GM12874 (cell line): ENCODE data around the gene ZNF366.

Source experiments
- TF ChIP-seq, protein P1 (sequence below): IDR thresholded peaks from 2 replicates; pipeline ENCODE4 v1.5.1; 2011; ENCODE audit warnings: low read depth, mild to moderate bottlenecking, control low read depth, low read length, moderate library complexity; ENCODE audit not compliant: insufficient read depth

Gene ZNF366

DNA sequence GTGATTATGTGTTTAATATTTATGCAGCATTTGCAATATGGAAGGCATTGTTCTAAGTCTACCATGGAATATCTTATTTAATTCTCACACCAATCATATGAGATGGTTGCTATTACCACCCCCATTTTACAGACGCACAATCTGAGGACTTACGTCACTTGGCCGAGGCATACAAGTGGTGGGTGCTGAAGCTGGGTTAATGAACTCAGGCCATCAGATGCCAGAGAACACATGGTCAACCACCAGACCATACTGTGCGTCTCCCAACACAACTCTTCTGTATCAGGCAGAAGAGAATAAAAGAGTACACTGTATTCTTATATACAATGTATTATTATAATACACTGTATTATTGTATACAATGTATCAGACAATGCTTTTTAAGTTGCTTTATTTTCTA lies 59.5 kb downstream of the ZNF366 start:
- TF ChIP-seq, protein P1, sequence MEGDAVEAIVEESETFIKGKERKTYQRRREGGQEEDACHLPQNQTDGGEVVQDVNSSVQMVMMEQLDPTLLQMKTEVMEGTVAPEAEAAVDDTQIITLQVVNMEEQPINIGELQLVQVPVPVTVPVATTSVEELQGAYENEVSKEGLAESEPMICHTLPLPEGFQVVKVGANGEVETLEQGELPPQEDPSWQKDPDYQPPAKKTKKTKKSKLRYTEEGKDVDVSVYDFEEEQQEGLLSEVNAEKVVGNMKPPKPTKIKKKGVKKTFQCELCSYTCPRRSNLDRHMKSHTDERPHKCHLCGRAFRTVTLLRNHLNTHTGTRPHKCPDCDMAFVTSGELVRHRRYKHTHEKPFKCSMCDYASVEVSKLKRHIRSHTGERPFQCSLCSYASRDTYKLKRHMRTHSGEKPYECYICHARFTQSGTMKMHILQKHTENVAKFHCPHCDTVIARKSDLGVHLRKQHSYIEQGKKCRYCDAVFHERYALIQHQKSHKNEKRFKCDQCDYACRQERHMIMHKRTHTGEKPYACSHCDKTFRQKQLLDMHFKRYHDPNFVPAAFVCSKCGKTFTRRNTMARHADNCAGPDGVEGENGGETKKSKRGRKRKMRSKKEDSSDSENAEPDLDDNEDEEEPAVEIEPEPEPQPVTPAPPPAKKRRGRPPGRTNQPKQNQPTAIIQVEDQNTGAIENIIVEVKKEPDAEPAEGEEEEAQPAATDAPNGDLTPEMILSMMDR, result no peak

DNA sequence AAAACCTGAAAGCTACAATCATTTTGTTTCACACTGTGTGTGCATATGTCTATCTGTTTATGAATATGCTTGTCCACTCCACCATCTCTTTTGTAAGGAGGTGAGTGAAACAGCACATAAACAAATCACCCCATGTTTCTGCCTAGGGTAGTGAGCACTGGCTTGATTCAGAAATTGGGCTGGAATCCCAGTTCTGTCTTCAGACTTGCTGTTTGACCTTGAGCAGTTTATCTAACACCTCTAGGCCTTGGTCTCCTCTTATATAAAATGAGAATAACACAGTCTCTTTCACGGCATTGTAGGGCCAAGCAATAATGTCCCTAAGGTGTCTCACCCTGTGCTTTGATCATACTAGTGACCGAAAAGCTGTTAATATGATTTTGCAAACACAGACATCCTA lies 61.2 kb downstream of the ZNF366 start:
- TF ChIP-seq, protein P1, result no peak

DNA sequence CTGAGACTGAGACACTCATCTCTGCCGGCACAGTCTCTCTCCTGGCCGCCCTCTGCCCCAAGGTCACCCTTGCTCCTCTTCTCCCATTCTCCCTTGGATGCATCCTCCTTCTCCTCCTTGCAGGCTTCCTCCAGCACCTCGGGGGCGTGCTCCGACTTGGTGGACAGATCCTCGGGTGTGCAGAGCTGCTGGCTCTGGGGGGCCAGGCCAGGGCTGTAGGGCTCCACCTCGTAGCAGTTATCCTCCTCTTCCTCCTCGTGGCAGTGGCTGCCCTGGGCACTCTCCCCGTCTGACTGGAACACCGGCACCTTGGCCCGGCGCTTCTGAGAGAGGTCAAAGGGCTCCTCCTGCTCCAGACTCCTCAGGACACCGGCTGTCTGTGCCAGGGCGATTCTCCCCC lies 63.3 kb downstream of the ZNF366 start:
- TF ChIP-seq, protein P1, result no peak

DNA sequence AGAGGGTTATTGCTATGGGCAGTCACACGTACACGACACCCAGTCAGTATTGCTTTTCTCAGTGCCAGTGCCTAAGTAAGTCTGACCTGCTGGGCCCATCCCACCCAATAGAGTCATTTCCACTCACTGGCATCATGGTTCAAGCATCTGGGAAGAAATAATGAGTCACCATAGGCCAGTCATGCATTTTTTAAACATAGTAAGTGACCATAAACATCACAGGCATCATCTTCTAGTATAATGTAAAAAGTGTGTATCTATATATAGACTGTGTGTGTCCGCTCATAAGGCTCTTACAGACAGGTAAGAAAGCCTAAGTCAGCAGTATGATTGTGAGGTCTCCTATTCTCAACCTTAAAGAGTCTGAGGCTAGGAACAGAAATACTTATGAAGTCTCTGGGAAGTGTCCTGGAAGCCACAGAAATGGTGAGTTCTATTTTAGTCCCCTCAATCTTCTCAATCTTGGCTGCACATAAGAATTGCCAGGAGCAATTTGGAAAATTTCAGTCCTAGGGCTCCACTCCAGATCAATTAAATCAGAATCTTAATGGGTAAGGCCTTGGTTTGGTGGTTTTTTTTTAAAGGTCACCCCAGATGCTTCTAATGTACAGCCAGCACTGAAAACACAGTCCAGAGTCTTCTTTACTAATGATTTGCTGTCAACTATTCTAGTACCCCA lies 65.2 kb downstream of the ZNF366 start:
- TF ChIP-seq, protein P1, result no peak

DNA sequence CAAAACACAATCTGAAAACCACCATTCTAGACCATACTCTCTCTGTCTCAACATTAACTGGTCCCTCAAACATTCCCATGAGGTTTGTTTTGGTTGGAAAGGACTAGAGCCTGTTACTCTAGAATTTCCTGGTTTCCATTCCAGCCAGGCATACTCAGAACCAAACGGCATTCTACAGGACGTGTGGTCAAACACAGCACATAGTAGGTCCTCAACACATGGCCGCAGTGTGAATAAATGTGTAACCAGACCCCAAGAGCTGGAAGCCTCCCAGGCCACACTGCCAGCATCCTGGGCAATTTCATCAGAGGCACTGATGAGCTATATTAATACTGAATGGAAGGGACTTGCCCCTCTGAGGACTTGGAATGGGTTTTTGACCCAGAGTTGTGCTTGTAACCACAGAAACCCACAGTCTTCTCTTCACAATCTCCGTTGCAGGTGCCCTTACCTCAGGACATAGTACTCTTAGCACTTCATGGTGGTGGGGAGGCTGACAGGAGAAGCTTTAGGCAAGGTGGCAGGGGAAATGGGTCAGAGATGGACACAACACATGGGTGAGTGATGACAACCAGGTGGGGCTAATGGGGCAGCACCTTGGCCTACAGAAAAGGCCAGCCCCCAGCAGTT lies 66.0 kb downstream of the ZNF366 start:
- TF ChIP-seq, protein P1, result no peak

DNA sequence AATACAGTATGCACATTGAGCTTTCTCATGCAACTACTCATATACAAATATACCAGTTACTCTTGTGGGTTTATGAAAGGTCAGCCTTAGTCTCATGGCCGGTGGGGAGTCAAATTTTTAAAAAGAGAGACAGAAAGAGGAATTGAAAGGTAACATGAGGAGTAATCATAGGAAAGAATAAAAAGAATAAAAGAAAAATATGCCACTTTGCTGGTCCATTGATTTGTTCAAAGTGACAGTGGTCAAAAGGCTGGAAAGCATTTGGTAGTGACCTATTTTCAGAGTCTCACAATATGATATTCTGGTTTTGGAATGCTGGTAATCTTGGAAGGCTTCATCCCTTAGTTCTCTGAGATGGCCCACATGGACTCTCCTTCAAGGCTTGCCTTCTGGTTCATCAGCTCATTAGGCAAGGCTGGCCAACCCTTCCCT lies 67.0 kb downstream of the ZNF366 start:
- TF ChIP-seq, protein P1, result no peak

DNA sequence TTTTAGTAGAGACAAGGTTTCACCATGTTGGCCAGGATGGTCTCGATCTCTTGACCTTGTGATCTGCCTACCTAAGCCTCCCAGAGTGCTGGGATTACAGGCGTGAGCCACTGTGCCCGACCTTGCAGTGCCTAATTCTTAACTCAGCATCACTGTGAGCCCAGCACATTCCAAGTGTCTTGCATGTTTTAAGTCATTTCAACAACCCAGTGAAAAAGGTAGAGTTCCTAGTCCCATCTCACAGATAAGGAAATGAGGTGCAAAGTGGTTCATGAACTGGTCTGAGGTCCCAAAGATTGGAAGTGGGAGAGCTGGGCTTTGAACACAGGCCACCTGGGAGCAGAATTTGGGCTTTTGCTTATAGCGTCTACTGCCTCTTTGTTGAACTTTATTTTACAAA lies 68.0 kb downstream of the ZNF366 start:
- TF ChIP-seq, protein P1, result no peak
